ENCODE results near the gene MACROD2.

MACROD2 gene

GRCh38 chr20:15616626-15617025 lies 1621.3 kb downstream of the MACROD2 start:
- POLR2A ChIA-PET (ENCODE audit: low non-redundant PET) = no interaction called here

GRCh38 chr20:15618110-15618509 lies 1622.8 kb downstream of the MACROD2 start:
- TF ChIP-seq CTCF (conservative IDR thresholded peaks at IDR 0.05; ENCODE audit: low read depth) = no peak
- DNase-seq (ENCODE audit: low spot score) = no peak
- no peak overlapping the region for H3K27ac ChIP-seq
- CTCF ChIA-PET = no interaction called here
- POLR2A ChIA-PET (ENCODE audit: low non-redundant PET) = no interaction called here

More at GRCh38 chr20:15616626-15617025, 1621.3 kb downstream of the MACROD2 start:
- H3K27ac ChIP-seq = no peak overlapping the region
- CTCF ChIA-PET = no interaction called here
- no peak for TF ChIP-seq CTCF (conservative IDR thresholded peaks at IDR 0.05; ENCODE audit: low read depth)
- DNase-seq (ENCODE audit: low spot score) = no peak

GRCh38 chr20:15618912-15619311 lies 1623.6 kb downstream of the MACROD2 start:
- no peak overlapping the region for H3K27ac ChIP-seq
- no peak for DNase-seq (ENCODE audit: low spot score)
- ChIA-PET CTCF (no interaction called here), POLR2A (ENCODE audit: low non-redundant PET) (no interaction called here)
- no peak for TF ChIP-seq CTCF (conservative IDR thresholded peaks at IDR 0.05; ENCODE audit: low read depth)

GRCh38 chr20:15619341-15619740 lies 1624.0 kb downstream of the MACROD2 start:
- CTCF ChIA-PET = no interaction called here
- TF ChIP-seq CTCF (conservative IDR thresholded peaks at IDR 0.05; ENCODE audit: low read depth) = no peak
- no peak for DNase-seq (ENCODE audit: low spot score)
- no peak overlapping the region for H3K27ac ChIP-seq
- POLR2A ChIA-PET (ENCODE audit: low non-redundant PET) = interaction anchor here (0.6 kb wide), 1 partner anchor 1272 kb away, joined by 4 read pairs; no protein-coding TSS in a partner anchor

GRCh38 chr20:15619816-15620215 lies 1624.5 kb downstream of the MACROD2 start:
- DNase-seq (ENCODE audit: low spot score) = no peak
- ChIA-PET POLR2A (ENCODE audit: low non-redundant PET) (interaction anchor here (0.6 kb wide), 1 partner anchor 1272 kb away, joined by 4 read pairs; no protein-coding TSS in a partner anchor), CTCF (no interaction called here)
- TF ChIP-seq CTCF (conservative IDR thresholded peaks at IDR 0.05; ENCODE audit: low read depth) = no peak
- no peak overlapping the region for H3K27ac ChIP-seq

- TF ChIP-seq CTCF (conservative IDR thresholded peaks at IDR 0.05; ENCODE audit: low read depth) = no peak
- DNase-seq (ENCODE audit: low spot score) = no peak
- H3K27ac ChIP-seq = no peak overlapping the region
- CTCF ChIA-PET = no interaction called here
- POLR2A ChIA-PET (ENCODE audit: low non-redundant PET) = no interaction called here
Observed at GRCh38 chr20:15622368-15622767, 1627.1 kb downstream of the MACROD2 start.

GRCh38 chr20:15623215-15623614 lies 1627.9 kb downstream of the MACROD2 start:
- no peak for DNase-seq (ENCODE audit: low spot score)
- ChIA-PET CTCF (no interaction called here), POLR2A (ENCODE audit: low non-redundant PET) (no interaction called here)
- H3K27ac ChIP-seq = no peak overlapping the region
- no peak for TF ChIP-seq CTCF (conservative IDR thresholded peaks at IDR 0.05; ENCODE audit: low read depth)
